Uterus (tissue), 2 donors: ENCODE data around the gene MAP6D1.
"Not testable (repeated sequence)": the region's sequence is repeated elsewhere in the genome, so short reads cannot be mapped to it uniquely, and the experiment has no call there.

Source experiments
- CTCF ChIP-seq, 4 experiments: fragments of 200-600 bp in 2 of 4; fragments of 450-650 bp in 2 of 4; sonication (generic) in 2 of 4; IDR thresholded peaks; one replicate each; pipeline ENCODE4 v1.5.1; 2016 to 2019; ENCODE audit warnings: antibody characterized with exemption in 4 of 4, mild to moderate bottlenecking in 2 of 4, moderate library complexity in 1 of 4
- POLR2A ChIP-seq, 2 donors: fragments of 450-650 bp; IDR thresholded peaks; one replicate each; pipeline ENCODE4 v1.6.1; 2016; ENCODE audit warnings: antibody characterized with exemption in 2 of 2, mild to moderate bottlenecking in 1 of 2, moderate library complexity in 1 of 2

GRCh38 chr3:183784503-183784902 lies 40.9 kb downstream of the MAP6D1 start:
- TF ChIP-seq CTCF, POLR2A (IDR thresholded peaks at IDR 0.05): not testable (repeated sequence)
